A673 (cell line): ENCODE results near the gene B3GNT4. TPM values are rescaled to one million over a fixed set of nuclear protein-coding genes. Genes with fewer than 3 reads are reported as not detected.

Source experiments
- Bru-seq: library from RNA; stranded (reverse); fragments of 400-500 nt; gene quantifications from one replicate; lab custom pipeline; 2021; lab: Mats Ljungman, UMichigan
- BruChase-seq, 2 experiments: library from RNA; stranded (reverse); fragments of 400-500 nt; gene quantifications; one replicate each; lab custom pipeline; 2021; lab: Mats Ljungman, UMichigan
- BruUV-seq: library from RNA; stranded (reverse); fragments of 400-500 nt; replicated peaks from 2 replicates; lab custom pipeline; 2021; lab: Mats Ljungman, UMichigan
- CTCF ChIA-PET: fragments of 300-600 bp; sonication (Branson Sonifier 250); formaldehyde crosslinking; loops from one replicate; lab custom pipeline; 2022; ENCODE audit warnings: antibody characterized with exemption; lab: Charles Lee
- POLR2A ChIA-PET: fragments of 300-600 bp; sonication (Branson Sonifier 250); formaldehyde crosslinking; loops from one replicate; lab custom pipeline; 2022; ENCODE audit warnings: antibody characterized with exemption; ENCODE audit not compliant: low non-redundant PET; lab: Charles Lee
- DNase-seq: peaks from one replicate; pipeline ENCODE4 v3.0.0-alpha.2; 2015; ENCODE audit warnings: low spot score
- H3K27ac ChIP-seq: fragments of 200-600 bp; sonication (generic); 2 replicates; pipeline ENCODE4 v1.5.1; 2016; ENCODE audit warnings: mixed run types, low read depth, mild to moderate bottlenecking, mixed read lengths, antibody characterized with exemption, low read length; ENCODE audit not compliant: poor library complexity, severe bottlenecking
- H3K27me3 ChIP-seq: fragments of 200-600 bp; sonication (generic); replicated peaks from 2 replicates; pipeline ENCODE4 v1.6.1; 2017; ENCODE audit warnings: mixed run types, low read depth, mild to moderate bottlenecking, mixed read lengths, antibody characterized with exemption, low read length; ENCODE audit not compliant: insufficient read depth, poor library complexity
- H3K36me3 ChIP-seq: fragments of 200-600 bp; sonication (generic); 2 replicates; pipeline ENCODE4 v1.6.1; 2016; ENCODE audit warnings: mixed run types, mild to moderate bottlenecking, mixed read lengths, antibody characterized with exemption, low read length; ENCODE audit not compliant: insufficient read depth, poor library complexity, severe bottlenecking
- H3K4me1 ChIP-seq: fragments of 200-600 bp; sonication (generic); 2 replicates; pipeline ENCODE4 v1.6.1; 2017; ENCODE audit warnings: mixed run types, mild to moderate bottlenecking, mixed read lengths, antibody characterized with exemption, low read length; ENCODE audit not compliant: insufficient read depth, poor library complexity, severe bottlenecking
- H3K4me3 ChIP-seq: fragments of 200-600 bp; sonication (generic); 2 replicates; pipeline ENCODE4 v1.5.1; 2016; ENCODE audit warnings: low read depth, mixed run types, mild to moderate bottlenecking, mixed read lengths, low read length; ENCODE audit not compliant: poor library complexity, severe bottlenecking
- H3K9me3 ChIP-seq: fragments of 200-600 bp; sonication (generic); 2 replicates; pipeline ENCODE4 v1.6.1; 2016; ENCODE audit warnings: mixed run types, low read depth, mild to moderate bottlenecking, mixed read lengths, antibody characterized with exemption, low read length; ENCODE audit not compliant: poor library complexity, severe bottlenecking
- CTCF ChIP-seq: fragments of 300-800, 200-600 bp; sonication (generic); conservative IDR thresholded peaks from 2 replicates; pipeline ENCODE4 v1.5.1; 2017; ENCODE audit warnings: low read depth, mild to moderate bottlenecking, antibody characterized with exemption, low read length, moderate library complexity, mixed read lengths
- EZH2 ChIP-seq: fragments of 200-600 bp; sonication (generic); IDR thresholded peaks from 2 replicates; pipeline ENCODE4 v1.6.1; 2017; ENCODE audit warnings: borderline replicate concordance, low read depth, mild to moderate bottlenecking, mixed read lengths, antibody characterized with exemption, low read length; ENCODE audit not compliant: poor library complexity, severe bottlenecking
- intact Hi-C: fragments of 100-400 bp; cut with micrococcal nuclease; formaldehyde crosslinking; loops from one replicate; pipeline ENCODE4 v1.10.0; 2022; ENCODE audit not compliant: unreplicated experiment
- long read RNA-seq: library from polyadenylated mRNA; stranded (forward); transcript quantifications from one replicate; pipeline ENCODE4 v2.0.0, GENCODE V29; 2022
- total RNA-seq: library from RNA; stranded (reverse); gene quantifications from 2 replicates; pipeline ENCODE4 v1.2.3, GENCODE V29; 2021

The B3GNT4 gene
- 0.15 and 0.22 TPM in 2 replicates for total RNA-seq
- percentile 14 among the genes with signal in this experiment for Bru-seq, nascent RNA
- BruChase-seq, experiment 1, labeled RNA remaining after a 2-hour chase: percentile 11 among the genes with signal in this experiment
- BruChase-seq, experiment 2, labeled RNA remaining after a 6-hour chase: percentile 19 among the genes with signal in this experiment
- long read RNA-seq, partial matches to known transcripts: 0 of 1 reads
- long read RNA-seq, other reads (novel, unspliced or antisense): 1 of 1 reads

- peak within 1 kb of the TSS; percentile 48 for H3K4me3 ChIP-seq
- DNase-seq: peak; percentile 75
- ChIA-PET POLR2A (no interaction called here), CTCF (interaction anchor here (0.6 kb wide), 1 partner anchor 16 kb away, joined by 4 read pairs; no protein-coding TSS in a partner anchor)
- TF ChIP-seq EZH2 (no peak), CTCF (no peak)
- H3K27ac ChIP-seq: no peak within 1 kb of the TSS
- BruUV-seq: no TSS peak
- no peaks in the 10 kb centered on the region for H3K9me3 ChIP-seq
- intact Hi-C loops: no loop called here
- peaks cover 15% of the 10 kb centered on the region for H3K27me3 ChIP-seq
- H3K4me1 ChIP-seq: peaks cover 14% of the 10 kb centered on the region
- H3K36me3 ChIP-seq: peaks cover 9% of the 10 kb centered on the region
These were observed at the start of gene B3GNT4 for GRCh38 chr12:122203301-122204166. TSS of gene B3GNT4 (plus strand) at chr12:122203709. CDS start at chr12:122204619, 910 bp downstream.

- no peaks in the 10 kb centered on the region for H3K36me3 ChIP-seq
- H3K27ac ChIP-seq: no peak overlapping the region
- ChIA-PET POLR2A (no interaction called here), CTCF (interaction anchor here (0.7 kb wide), 1 partner anchor 33 kb away, joined by 5 read pairs; no protein-coding TSS in a partner anchor)
- no peaks in the 10 kb centered on the region for H3K9me3 ChIP-seq
- H3K27me3 ChIP-seq: no peaks in the 10 kb centered on the region
- TF ChIP-seq EZH2: no peak
- no peak for TF ChIP-seq CTCF
- BruUV-seq: no TSS peak
- no peak for DNase-seq
- H3K4me3 ChIP-seq: no peak overlapping the region
- intact Hi-C loops: no loop called here
- H3K4me1 ChIP-seq: no peaks in the 10 kb centered on the region
These were observed 47.8 kb upstream of the B3GNT4 start for GRCh38 chr12:122155705-122156104.

- Histone ChIP-seq H3K4me1 (no peaks in the 10 kb centered on the region), H3K9me3 (no peaks in the 10 kb centered on the region), H3K4me3 (no peak overlapping the region), H3K27ac (no peak overlapping the region), H3K27me3 (no peaks in the 10 kb centered on the region), H3K36me3 (no peaks in the 10 kb centered on the region)
- DNase-seq: no peak
- BruUV-seq: no TSS peak
- intact Hi-C loops: no loop called here
- ChIA-PET CTCF (no interaction called here), POLR2A (no interaction called here)
- no peak for TF ChIP-seq CTCF
- no peak for TF ChIP-seq EZH2
These were observed 44.7 kb upstream of the B3GNT4 start for GRCh38 chr12:122158700-122159285.
